Activated CD4-positive, CD25-positive, alpha-beta regulatory T cell treated with anti-CD3 and anti-CD28 coated beads, Interleukin-2, amount 50 U/mL, for 16 hours (primary cell): ENCODE measurements around the gene SPATA9.
"Not testable (repeated sequence)": the region's sequence is repeated elsewhere in the genome, so short reads cannot be mapped to it uniquely, and the experiment has no call there.

ENCODE experiments used
- DNase-seq: peaks from one replicate; pipeline ENCODE4 v3.0.0-alpha.2; 2020; ENCODE audit warnings: low read depth, low spot score

SPATA9 gene

GRCh38 chr5:95646226-95646568 is 36.6 kb downstream of the SPATA9 start:
- not testable (repeated sequence) for DNase-seq

DNA sequence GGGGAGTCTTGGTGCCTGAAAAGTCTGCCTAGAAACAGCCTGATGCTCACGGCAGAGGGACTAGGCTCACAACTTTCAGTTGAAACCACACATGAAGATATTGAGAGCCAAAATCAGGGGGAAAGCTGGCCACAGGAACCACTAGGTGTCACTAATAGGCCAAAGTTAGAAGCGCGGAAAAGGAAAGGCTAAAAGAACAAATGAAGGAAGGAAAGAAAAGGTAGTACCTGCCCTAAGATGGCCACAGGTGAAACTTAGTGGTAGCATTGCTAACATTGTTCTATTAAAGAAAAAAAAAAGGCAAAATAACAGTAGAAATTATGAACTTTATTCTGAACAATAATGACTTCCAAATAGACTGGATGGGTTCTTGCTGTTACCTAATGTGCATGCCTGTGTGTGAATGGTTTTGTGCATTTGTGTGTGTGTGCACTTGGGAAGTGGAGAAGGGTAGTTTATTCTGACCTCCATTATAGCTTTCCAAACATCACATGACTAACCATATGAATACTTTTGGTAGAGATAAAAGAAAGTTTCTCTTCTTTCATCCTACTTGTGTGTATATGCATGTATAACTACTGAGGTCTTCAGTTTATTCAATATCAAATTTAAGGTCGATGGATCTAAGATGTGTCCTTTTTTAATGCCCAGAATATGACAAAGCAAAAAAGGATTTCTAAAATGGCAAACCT is 38.3 kb downstream of the SPATA9 start:
- peak; percentile 4 for DNase-seq

GRCh38 chr5:95643152-95643551 is 39.6 kb downstream of the SPATA9 start:
- DNase-seq: no peak

GRCh38 chr5:95641741-95642220 is 41.0 kb downstream of the SPATA9 start:
- DNase-seq: no peak

DNA sequence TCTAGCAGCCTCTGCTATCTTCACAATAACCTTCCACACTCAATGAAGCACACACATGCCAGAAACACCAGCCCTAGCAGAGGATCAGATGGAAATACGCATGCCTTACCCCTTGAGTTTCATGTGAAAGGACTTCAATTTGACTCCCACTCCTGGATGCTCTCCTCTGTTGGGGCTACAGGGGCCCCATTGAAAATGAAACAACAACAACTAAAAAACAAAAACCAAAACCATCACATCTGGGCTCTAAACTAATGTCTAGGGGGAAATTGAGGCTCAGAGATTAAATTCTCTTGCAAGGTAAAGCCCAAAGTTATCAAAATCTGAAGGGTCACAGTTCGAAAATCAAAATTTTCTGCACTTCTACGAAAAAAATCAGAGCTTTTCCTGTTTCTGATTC is 44.2 kb downstream of the SPATA9 start:
- DNase-seq: no peak

- DNase-seq: no peak
Observed at GRCh38 chr5:95634081-95634480, 48.7 kb downstream of the SPATA9 start.

DNA sequence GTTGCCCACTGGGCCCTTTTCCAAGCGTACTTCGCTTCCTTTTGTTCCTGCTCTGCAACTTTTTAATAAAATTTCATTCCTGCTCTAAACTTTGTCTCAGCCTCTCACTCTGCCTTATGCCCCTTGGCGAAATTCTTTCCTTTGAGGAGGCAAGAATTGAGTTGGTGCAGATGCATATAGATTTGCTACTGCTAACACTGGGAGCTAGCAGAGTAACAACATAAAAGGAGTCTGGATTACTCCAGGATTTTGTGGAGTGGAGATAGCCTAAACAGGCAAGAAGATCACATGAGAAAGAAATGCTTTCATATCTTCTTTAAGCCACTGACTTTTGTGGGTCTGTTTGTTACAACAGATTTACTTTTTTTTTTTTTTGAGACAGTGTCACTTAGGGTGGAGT is 49.1 kb downstream of the SPATA9 start:
- DNase-seq: no peak

GRCh38 chr5:95632942-95633341 is 49.8 kb downstream of the SPATA9 start:
- not testable (repeated sequence) for DNase-seq

DNA sequence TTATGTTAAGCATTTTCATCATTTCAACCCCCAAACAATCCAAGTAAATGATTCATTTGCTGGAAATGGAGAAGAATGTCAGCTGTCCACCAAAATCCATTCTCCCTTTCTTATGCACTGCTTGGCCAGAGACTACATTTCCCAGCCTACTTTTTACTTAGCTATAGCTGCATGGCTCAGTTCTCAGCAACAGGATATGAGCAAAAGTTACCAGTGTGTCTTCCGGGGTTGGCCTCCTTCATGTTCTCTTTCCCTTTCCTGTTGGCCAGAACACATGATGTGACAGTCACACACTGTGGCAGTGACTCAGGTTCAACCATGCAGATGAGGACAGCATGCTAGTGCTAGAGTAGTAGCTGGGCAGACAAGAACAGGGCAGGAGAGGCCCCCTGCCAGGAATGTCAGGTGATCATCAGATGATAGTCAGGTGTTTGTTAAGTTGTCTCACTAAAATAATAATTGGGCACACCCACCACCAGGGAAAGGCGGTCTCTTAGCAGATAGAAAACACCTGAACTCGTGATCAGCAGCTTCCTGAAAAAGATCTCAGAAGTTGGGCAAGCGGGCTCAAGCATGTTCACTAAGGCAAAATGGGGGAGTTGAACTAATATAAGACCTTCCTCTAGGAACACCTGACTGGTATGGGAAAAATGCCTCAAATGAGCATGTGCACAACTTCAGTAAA is 50.7 kb downstream of the SPATA9 start:
- DNase-seq: peak; percentile 41

DNA sequence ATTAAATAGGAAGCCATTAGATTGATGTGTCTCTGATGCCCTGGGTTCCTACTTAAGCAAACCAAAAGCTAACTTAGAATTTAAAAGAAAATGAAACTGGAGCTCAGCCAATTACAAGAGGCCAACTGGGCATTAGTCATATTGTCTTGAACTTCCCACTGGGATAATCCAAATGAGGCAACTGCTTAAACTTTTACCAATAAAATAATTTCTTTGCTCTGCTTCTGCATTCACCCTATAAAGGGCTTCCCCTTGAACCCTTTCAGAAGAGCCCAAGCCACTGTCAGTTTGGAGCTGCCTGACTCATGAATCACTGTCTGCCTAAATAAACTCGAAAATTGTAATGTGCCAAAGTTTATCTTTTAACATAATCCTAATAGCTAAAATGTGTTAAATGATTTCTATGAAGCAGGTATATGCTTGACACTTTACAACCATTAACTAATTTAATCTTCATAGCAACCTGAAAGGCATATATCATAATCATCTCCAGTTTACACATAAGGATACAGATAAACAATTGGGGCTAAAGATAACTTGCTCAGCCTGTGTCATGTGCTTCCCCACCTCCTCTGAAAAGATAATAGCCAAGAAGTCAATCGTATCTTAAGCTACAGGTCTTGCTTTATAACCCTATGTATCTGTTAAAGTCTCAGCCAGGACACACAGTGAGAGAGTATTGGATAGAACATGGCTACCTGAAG is 51.4 kb downstream of the SPATA9 start:
- no peak for DNase-seq

DNA sequence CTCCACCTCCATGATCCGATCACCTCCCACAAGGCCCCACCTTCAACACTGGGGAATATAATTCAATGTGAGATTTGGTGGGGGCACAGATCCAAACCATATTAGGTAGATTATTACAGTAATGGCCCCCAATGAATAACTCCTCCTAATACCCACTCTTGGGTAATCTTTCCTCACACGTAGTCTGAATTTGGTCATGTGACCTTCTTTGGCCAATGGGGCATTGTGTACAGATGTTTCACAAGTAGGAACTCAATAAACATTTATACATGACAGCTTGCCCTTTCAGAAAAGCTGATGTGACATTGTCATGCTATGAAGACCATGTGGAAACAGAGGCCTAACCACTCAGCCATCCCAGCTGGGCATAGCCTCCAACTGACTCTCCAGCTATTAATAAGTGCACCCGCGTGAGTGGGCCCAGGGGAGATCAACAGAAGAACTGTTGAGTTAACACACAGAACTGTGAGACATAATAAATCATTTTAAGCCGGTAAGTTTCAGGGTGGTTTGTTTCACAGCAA is 52.3 kb downstream of the SPATA9 start:
- DNase-seq: no peak

GRCh38 chr5:95628933-95629332 is 53.9 kb downstream of the SPATA9 start:
- no peak for DNase-seq

GRCh38 chr5:95627971-95628810 is 54.6 kb downstream of the SPATA9 start:
- no peak for DNase-seq

DNA sequence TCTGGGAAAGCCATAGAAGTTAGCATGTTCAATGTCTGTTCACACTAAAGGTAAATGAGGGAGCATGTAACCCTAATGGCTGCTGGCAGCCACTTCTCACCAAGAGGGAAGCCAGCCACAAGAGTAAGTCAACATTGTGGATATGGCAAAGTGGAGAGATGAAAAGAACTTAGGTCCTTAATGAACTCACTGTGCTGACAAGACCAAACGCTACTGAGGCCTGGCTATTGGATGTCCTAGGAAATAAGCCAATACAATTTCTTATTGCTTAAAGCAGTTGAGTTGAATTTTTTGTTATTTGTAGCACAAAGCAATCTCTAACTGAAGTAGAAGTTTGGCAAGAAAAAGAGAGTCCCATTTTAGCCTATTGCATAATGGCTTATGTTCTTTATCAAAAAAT is 56.1 kb downstream of the SPATA9 start:
- no peak for DNase-seq

GRCh38 chr5:95624368-95624767 is 58.4 kb downstream of the SPATA9 start:
- no peak for DNase-seq

GRCh38 chr5:95623706-95624105 is 59.1 kb downstream of the SPATA9 start:
- no peak for DNase-seq

DNA sequence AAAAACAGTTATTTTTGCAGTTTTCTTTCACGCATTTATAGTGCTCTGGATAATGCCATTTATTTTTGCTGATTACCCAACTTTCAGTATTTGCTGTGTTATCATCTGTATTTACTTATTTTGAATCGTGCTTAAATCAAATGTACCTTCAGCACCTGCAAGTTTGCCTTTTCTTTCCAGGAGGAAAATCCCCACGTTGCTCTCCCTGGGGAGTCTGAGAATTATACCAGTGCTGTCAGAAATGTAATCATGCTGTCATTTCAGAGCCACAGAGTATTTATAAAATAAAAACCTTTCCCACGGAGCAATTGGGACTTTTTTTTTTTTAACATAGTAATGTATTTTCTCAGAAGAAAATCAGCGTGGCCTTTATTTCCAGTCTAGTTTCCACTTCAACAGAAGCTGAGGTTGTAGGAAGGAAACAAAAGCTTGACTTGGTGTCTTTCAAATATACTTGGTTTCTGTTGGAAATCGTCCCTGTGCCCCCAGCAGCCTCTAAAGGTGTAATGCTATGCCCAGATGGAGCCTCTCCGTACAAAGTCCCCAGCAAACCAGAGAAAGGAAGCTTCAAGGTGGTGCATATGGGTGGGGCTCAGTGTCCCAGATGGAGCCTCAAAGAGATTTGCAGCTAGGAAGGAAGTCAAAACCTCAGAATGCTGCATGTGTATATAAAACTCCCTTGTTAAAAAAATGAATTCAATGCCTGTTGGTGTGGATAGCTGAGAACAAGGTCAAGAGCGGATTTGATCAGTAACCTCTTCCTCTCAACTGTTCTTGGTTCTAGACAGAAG is 60.8 kb downstream of the SPATA9 start:
- DNase-seq: no peak

DNA sequence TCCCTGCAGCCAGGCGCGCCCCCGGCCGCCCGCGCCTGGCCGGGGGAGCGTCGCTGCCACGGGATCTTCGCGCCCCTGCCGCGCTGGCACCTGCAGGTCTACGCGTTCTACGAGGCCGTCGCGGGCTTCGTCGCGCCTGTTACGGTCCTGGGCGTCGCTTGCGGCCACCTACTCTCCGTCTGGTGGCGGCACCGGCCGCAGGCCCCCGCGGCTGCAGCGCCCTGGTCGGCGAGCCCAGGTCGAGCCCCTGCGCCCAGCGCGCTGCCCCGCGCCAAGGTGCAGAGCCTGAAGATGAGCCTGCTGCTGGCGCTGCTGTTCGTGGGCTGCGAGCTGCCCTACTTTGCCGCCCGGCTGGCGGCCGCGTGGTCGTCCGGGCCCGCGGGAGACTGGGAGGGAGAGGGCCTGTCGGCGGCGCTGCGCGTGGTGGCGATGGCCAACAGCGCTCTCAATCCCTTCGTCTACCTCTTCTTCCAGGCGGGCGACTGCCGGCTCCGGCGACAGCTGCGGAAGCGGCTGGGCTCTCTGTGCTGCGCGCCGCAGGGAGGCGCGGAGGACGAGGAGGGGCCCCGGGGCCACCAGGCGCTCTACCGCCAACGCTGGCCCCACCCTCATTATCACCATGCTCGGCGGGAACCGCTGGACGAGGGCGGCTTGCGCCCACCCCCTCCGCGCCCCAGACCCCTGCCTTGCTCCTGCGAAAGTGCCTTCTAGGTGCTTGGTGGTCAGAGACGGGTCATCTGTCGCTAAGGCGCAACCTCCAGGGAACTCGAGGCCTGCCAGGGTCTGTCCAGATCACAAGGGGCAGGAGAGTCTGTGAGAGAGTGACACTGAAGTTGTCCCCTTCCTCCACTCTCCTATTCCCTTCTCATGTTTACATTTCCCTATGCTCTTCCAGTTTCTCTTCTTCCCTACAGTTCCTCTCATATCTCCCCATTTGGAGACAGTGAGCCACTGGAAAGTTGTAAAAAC is 61.6 kb downstream of the SPATA9 start:
- no peak for DNase-seq

DNA sequence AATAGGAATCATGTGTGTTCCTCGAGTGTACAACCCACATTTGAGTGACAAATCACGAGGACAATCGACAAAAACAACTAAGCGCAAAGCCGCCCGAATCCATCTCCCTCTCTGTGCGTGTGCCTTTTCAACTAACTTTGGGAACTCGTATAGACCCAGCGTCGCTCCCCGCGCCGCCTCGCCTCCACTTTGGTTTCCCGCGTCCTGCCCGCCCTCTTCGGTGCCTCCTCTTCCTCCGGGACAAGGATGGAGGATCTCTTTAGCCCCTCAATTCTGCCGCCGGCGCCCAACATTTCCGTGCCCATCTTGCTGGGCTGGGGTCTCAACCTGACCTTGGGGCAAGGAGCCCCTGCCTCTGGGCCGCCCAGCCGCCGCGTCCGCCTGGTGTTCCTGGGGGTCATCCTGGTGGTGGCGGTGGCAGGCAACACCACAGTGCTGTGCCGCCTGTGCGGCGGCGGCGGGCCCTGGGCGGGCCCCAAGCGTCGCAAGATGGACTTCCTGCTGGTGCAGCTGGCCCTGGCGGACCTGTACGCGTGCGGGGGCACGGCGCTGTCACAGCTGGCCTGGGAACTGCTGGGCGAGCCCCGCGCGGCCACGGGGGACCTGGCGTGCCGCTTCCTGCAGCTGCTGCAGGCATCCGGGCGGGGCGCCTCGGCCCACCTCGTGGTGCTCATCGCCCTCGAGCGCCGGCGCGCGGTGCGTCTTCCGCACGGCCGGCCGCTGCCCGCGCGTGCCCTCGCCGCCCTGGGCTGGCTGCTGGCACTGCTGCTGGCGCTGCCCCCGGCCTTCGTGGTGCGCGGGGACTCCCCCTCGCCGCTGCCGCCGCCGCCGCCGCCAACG is 62.5 kb downstream of the SPATA9 start, which contains the start of gene GPR150:
TSS of gene GPR150 (plus strand) at position 58 of the 840 bp plus-strand sequence. CDS start at position 247, 189 bp downstream.
- DNase-seq: no peak
